Endothelial cell of umbilical vein (primary cell): Measurements from ENCODE around the gene EBI3. TPM values are rescaled to one million over a fixed set of nuclear protein-coding genes. Genes with fewer than 3 reads are reported as not detected.

Source experiments
- Bru-seq: library from RNA; stranded (reverse); fragments of 400-500 nt; gene quantifications from one replicate; lab custom pipeline; 2021; lab: Mats Ljungman, UMichigan
- BruChase-seq, 2 experiments: library from RNA; stranded (reverse); fragments of 400-500 nt; gene quantifications; one replicate each; lab custom pipeline; 2021; lab: Mats Ljungman, UMichigan
- BruUV-seq: library from RNA; stranded (reverse); fragments of 400-500 nt; replicated peaks from 2 replicates; lab custom pipeline; 2021; lab: Mats Ljungman, UMichigan
- CTCF ChIA-PET: fragments of 300-600, 350-600 bp; sonication (Branson Sonifier 250); formaldehyde crosslinking; loops from one replicate; lab custom pipeline; 2021; ENCODE audit warnings: antibody characterized with exemption, inconsistent platforms; lab: Charles Lee
- POLR2A ChIA-PET: fragments of 300-600, 350-600 bp; sonication (Branson Sonifier 250); formaldehyde crosslinking; loops from one replicate; lab custom pipeline; 2021; ENCODE audit warnings: antibody characterized with exemption, inconsistent platforms; lab: Charles Lee
- DNase-seq: peaks from one replicate; pipeline ENCODE4 v3.0.0-alpha.2; 2011; ENCODE audit warnings: low read depth, low spot score
- FAIRE-seq: peaks from 2 replicates; lab custom pipeline; 2011; peaks lifted over from hg19 to GRCh38; lab: Jason Lieb, UNC
- H2AFZ ChIP-seq: 2 replicates; pipeline ENCODE4 v1.6.0; 2012; ENCODE audit warnings: low read depth, low read length, control low read depth, inconsistent platforms
- H3K27ac ChIP-seq: 2 replicates; pipeline ENCODE4 v1.5.1; 2011; ENCODE audit warnings: low read depth, mild to moderate bottlenecking, control low read depth, low read length, moderate library complexity; ENCODE audit not compliant: insufficient read depth
- H3K27me3 ChIP-seq, 2 experiments: 2 replicates each; pipeline versions ENCODE4 v1.6.0 to v1.6.1; 2011; ENCODE audit warnings: low read length in 2 of 2, mixed read lengths in 1 of 2; ENCODE audit not compliant: control insufficient read depth in 2 of 2, insufficient read depth in 2 of 2
- H3K36me3 ChIP-seq, 2 experiments: 2 replicates in 1 of 2; 3 replicates in 1 of 2; pipeline ENCODE4 v1.5.1; 2011; ENCODE audit warnings: low read length in 2 of 2, mild to moderate bottlenecking in 1 of 2, moderate library complexity in 1 of 2; ENCODE audit not compliant: control insufficient read depth in 2 of 2, insufficient read depth in 2 of 2; ENCODE audit errors: extremely low read depth in 1 of 2
- H3K4me1 ChIP-seq: 3 replicates; pipeline ENCODE4 v1.5.1; 2011; ENCODE audit warnings: mild to moderate bottlenecking, low read length; ENCODE audit not compliant: control insufficient read depth, insufficient read depth; ENCODE audit errors: extremely low read depth
- H3K4me2 ChIP-seq: 2 replicates; pipeline ENCODE4 v1.6.1; 2011; ENCODE audit warnings: low read length, control low read depth, mixed read lengths; ENCODE audit not compliant: insufficient read depth
- H3K4me3 ChIP-seq, 3 experiments: fragments of 200-600 bp in 1 of 3; sonication (generic), shearing (Covaris generic) in 1 of 3; replicated peaks in 1 of 3; 2 replicates each; pipeline ENCODE4 v1.5.1; 2011 to 2016; ENCODE audit warnings: control low read depth in 3 of 3, low read length in 3 of 3, mild to moderate bottlenecking in 2 of 3, inconsistent platforms in 1 of 3, low read depth in 1 of 3, moderate library complexity in 1 of 3; ENCODE audit not compliant: insufficient read depth in 1 of 3
- H3K79me2 ChIP-seq: 2 replicates; pipeline ENCODE4 v1.6.0; 2012; ENCODE audit warnings: low read length, inconsistent platforms; ENCODE audit not compliant: control insufficient read depth, insufficient read depth
- H3K9ac ChIP-seq: replicated peaks from 2 replicates; pipeline ENCODE3; 2011; ENCODE audit warnings: low read length, control low read depth; ENCODE audit not compliant: insufficient read depth; ENCODE audit errors: extremely low read depth
- H3K9me1 ChIP-seq: replicated peaks from 3 replicates; pipeline ENCODE4 v1.6.0; 2011; ENCODE audit warnings: mild to moderate bottlenecking, low read length; ENCODE audit not compliant: control insufficient read depth, insufficient read depth; ENCODE audit errors: extremely low read depth
- H3K9me3 ChIP-seq: replicated peaks from 2 replicates; pipeline ENCODE4 v1.5.1; 2012; ENCODE audit warnings: low read length, inconsistent platforms; ENCODE audit not compliant: control insufficient read depth, insufficient read depth
- H4K20me1 ChIP-seq: replicated peaks from 2 replicates; pipeline ENCODE3; 2011; ENCODE audit warnings: mild to moderate bottlenecking, low read length; ENCODE audit not compliant: control insufficient read depth, insufficient read depth; ENCODE audit errors: extremely low read depth
- EZH2 ChIP-seq: IDR thresholded peaks from 2 replicates; pipeline ENCODE4 v1.6.1; 2012; ENCODE audit warnings: borderline replicate concordance, low read depth, mild to moderate bottlenecking, moderate library complexity, low read length, inconsistent platforms; ENCODE audit not compliant: severe bottlenecking
- FOS ChIP-seq: IDR thresholded peaks from 2 replicates; pipeline ENCODE4 v1.6.1; 2011; ENCODE audit warnings: mild to moderate bottlenecking, low read length, moderate library complexity, borderline replicate concordance; ENCODE audit not compliant: insufficient read depth
- GATA2 ChIP-seq: IDR thresholded peaks from 2 replicates; pipeline ENCODE4 v1.7.0; 2011; ENCODE audit warnings: low read depth, mild to moderate bottlenecking, moderate library complexity, mixed read lengths, low read length; ENCODE audit not compliant: insufficient read length, insufficient read depth
- JUN ChIP-seq: IDR thresholded peaks from 2 replicates; pipeline ENCODE4 v1.6.1; 2011; ENCODE audit warnings: borderline replicate concordance, low read depth; ENCODE audit not compliant: insufficient read length, insufficient read depth
- MYC ChIP-seq: IDR thresholded peaks from one replicate; pipeline ENCODE4 v1.6.1; 2011; ENCODE audit warnings: mild to moderate bottlenecking, low read depth, low read length
- POLR2A ChIP-seq: IDR thresholded peaks from 2 replicates; pipeline ENCODE4 v1.6.1; 2012; ENCODE audit warnings: low read depth, mild to moderate bottlenecking, control low read depth, low read length
- POLR2AphosphoS5 ChIP-seq: IDR thresholded peaks from 2 replicates; pipeline ENCODE4 v1.6.1; 2012; ENCODE audit warnings: low read depth, mild to moderate bottlenecking, control low read depth, low read length, moderate library complexity; ENCODE audit not compliant: insufficient read depth
- dilution Hi-C: fragments of 300-500 bp; cut with MboI; formaldehyde crosslinking; loops from one replicate; pipeline ENCODE4 v1.15.0; 2019; ENCODE audit warnings: low sequenced_read_pairs; ENCODE audit not compliant: extremely low pct_ligation_motif_present
- intact Hi-C: fragments of 100-400 bp; cut with micrococcal nuclease; formaldehyde crosslinking; loops from one replicate; pipeline ENCODE4 v1.10.0; 2022
- long read RNA-seq: library from polyadenylated mRNA; stranded (forward); transcript quantifications from one replicate; pipeline ENCODE4 v2.0.0, GENCODE V29; 2021
- polyA minus RNA-seq, 3 experiments: library from RNA; depleted of rRNA, polyadenylated mRNA; stranded (reverse); fragments of >200 nt; gene quantifications; 1 replicate in 1 of 3; 2 replicates in 2 of 3; pipeline ENCODE4 v1.2.3, GENCODE V29; 2011
- polyA plus RNA-seq, 4 experiments: library from polyadenylated mRNA; depleted of rRNA in 3 of 4; stranded (reverse) in 3 of 4; unstranded in 1 of 4; fragments of >200 nt; gene quantifications; 2 replicates each; pipeline versions ENCODE4 v1.2.1 to v1.2.3, GENCODE V29; 2011 to 2012; ENCODE audit warnings: missing spikeins in 1 of 4
- total RNA-seq: library from RNA; stranded (reverse); gene quantifications from 2 replicates; pipeline ENCODE4 v1.2.3, GENCODE V29; 2021
- TF ChIP-seq, protein P1 (sequence below), 2 donors: IDR thresholded peaks; 1 replicate in 1 of 2; 2 replicates in 1 of 2; pipeline ENCODE4 v1.5.1; 2011; ENCODE audit warnings: low read length in 2 of 2, mild to moderate bottlenecking in 2 of 2, moderate library complexity in 2 of 2, control low read depth in 1 of 2, inconsistent platforms in 1 of 2, low read depth in 1 of 2; ENCODE audit not compliant: insufficient read depth in 1 of 2; ENCODE audit errors: extremely low read depth in 1 of 2

The EBI3 gene
- total RNA-seq = 0.29 and 0.46 TPM in 2 replicates
- 1.0 and 1.8 TPM in 2 replicates for polyA plus RNA-seq
- polyA plus RNA-seq (2011; cell fraction: cytosol; rRNA removed) = 0.49 and 0.72 TPM in 2 replicates
- 0.35 and 0.51 TPM in 2 replicates for polyA plus RNA-seq (2011; cell fraction: nucleus; rRNA removed)
- polyA plus RNA-seq (2012) = 0.91 and 1.9 TPM in 2 replicates
- polyA minus RNA-seq = 0.32 TPM in 2 replicates
- 1.6 TPM for polyA minus RNA-seq (2011; cell fraction: cytosol; rRNA and poly(A)+ RNA removed)
- polyA minus RNA-seq (2011; cell fraction: nucleus; rRNA and poly(A)+ RNA removed) = not detected in 2 replicates
- percentile 9 among the genes with signal in this experiment for Bru-seq, nascent RNA
- not detected for BruChase-seq, experiment 1, labeled RNA remaining after a 6-hour chase
- BruChase-seq, experiment 2, labeled RNA remaining after a 2-hour chase = percentile 14 among the genes with signal in this experiment
- long read RNA-seq, partial matches to known transcripts = 0 of 1 reads
- long read RNA-seq, other reads (novel, unspliced or antisense) = 1 of 1 reads

DNA sequence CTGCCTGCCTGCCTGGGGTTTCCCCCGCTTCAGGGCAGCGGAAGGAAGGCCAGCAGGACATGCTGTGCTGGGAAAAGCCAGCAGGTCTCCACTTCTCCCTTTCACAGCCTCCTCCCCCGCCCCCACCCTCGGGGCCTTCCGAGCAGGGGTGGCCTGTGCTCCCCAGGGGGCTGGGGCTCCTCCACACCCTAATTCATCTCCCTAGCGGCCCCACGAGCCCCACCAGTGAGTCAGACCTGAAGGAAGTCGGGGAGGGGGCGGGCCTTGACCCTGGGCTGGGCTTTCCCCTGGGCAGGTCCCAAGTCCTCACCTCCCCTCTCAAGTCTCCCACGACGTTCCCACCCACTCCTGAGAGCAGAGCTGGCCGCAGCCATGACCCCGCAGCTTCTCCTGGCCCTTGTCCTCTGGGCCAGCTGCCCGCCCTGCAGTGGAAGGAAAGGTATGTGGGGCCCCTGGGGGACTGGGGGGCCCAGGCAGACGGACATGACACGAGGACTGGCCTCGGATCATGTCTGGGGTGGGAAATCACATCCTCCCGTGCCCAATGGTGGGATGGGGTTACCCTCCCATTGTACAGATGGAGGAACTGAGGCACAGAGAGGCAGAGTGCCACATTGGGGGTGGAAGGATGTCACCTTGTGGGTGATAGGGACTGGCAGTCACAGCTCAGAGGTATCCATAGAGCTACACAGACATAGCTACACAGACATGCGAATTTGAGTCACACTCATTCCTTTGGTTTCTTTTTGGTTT, at the start of gene EBI3:
EBI3 (plus strand) TSS at position 345 of the 753 bp plus-strand sequence; CDS start at position 373, 28 bp downstream.
- Histone ChIP-seq H3K9me1 (no peaks in the 10 kb centered on the region), H3K9ac (no peak within 1 kb of the TSS), H4K20me1 (no peaks in the 10 kb centered on the region), H3K4me3 (no peak within 1 kb of the TSS), H3K27ac (no peak within 1 kb of the TSS), H3K79me2 (no peaks in the 10 kb centered on the region), H2AFZ (peak within 1 kb of the TSS; percentile 44), H3K36me3 (no peaks in the 10 kb centered on the region), H3K9me3 (no peaks in the 10 kb centered on the region), H3K4me2 (no peak within 1 kb of the TSS), H3K4me1 (no peaks in the 10 kb centered on the region), H3K27me3 (peaks cover 0 to 5% of the 10 kb centered on the region in 2 experiments)
- TF ChIP-seq JUN = no peak
- no peak for TF ChIP-seq FOS
- no peak for TF ChIP-seq MYC
- TF ChIP-seq EZH2 = no peak
- TF ChIP-seq, protein P1, sequence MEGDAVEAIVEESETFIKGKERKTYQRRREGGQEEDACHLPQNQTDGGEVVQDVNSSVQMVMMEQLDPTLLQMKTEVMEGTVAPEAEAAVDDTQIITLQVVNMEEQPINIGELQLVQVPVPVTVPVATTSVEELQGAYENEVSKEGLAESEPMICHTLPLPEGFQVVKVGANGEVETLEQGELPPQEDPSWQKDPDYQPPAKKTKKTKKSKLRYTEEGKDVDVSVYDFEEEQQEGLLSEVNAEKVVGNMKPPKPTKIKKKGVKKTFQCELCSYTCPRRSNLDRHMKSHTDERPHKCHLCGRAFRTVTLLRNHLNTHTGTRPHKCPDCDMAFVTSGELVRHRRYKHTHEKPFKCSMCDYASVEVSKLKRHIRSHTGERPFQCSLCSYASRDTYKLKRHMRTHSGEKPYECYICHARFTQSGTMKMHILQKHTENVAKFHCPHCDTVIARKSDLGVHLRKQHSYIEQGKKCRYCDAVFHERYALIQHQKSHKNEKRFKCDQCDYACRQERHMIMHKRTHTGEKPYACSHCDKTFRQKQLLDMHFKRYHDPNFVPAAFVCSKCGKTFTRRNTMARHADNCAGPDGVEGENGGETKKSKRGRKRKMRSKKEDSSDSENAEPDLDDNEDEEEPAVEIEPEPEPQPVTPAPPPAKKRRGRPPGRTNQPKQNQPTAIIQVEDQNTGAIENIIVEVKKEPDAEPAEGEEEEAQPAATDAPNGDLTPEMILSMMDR (IDR thresholded peaks at IDR 0.05; ENCODE audit: extremely low read depth in 1 of 2, insufficient read depth in 1 of 2, low read depth in 1 of 2, low read length in 2 of 2) = no peak
- TF ChIP-seq GATA2 = no peak
- TF ChIP-seq POLR2AphosphoS5 = no peak
- no peak for TF ChIP-seq POLR2A
- FAIRE-seq = no peak
- peak; percentile 23 for DNase-seq
- intact Hi-C loops (no loop called here), dilution Hi-C loops (no loop called here)
- POLR2A ChIA-PET = no interaction called here
- BruUV-seq = no TSS peak
- CTCF ChIA-PET = interaction anchor here (1.2 to 2.1 kb wide), 2 partner anchors 21 to 38 kb away, joined by 3 to 5 read pairs; no protein-coding TSS in a partner anchor
